CD4-positive, alpha-beta T cell (primary cell): ENCODE measurements around the gene FAM3D. TPM values are rescaled to one million over a fixed set of nuclear protein-coding genes. Genes with fewer than 3 reads are reported as not detected.

Experiments used
- ATAC-seq: fragments of 200-7000 bp; cut with Tn5 transposase; one replicate; pipeline ENCODE4 v1.10.0; 2022; ENCODE audit warnings: mild to moderate bottlenecking; ENCODE audit not compliant: poor library complexity
- CTCF ChIA-PET: fragments of 350-600 bp; sonication (Branson Sonifier 250); formaldehyde crosslinking; loops from one replicate; lab custom pipeline; 2021; ENCODE audit warnings: antibody characterized with exemption, inconsistent platforms; lab: Charles Lee
- POLR2A ChIA-PET: fragments of 350-600 bp; sonication (Branson Sonifier 250); formaldehyde crosslinking; loops from one replicate; lab custom pipeline; 2021; ENCODE audit warnings: antibody characterized with exemption, inconsistent platforms; lab: Charles Lee
- DNase-seq, 14 experiments: peaks; one replicate each; pipeline ENCODE4 v3.0.0-alpha.2; 2013 to 2020; ENCODE audit warnings: mixed read lengths in 2 of 14
- H3K27ac ChIP-seq, 2 donors: one replicate each; pipeline versions ENCODE4 v1.5.1 to v1.7.0; 2013; ENCODE audit warnings: low read length in 2 of 2, low read depth in 1 of 2, mild to moderate bottlenecking in 1 of 2
- H3K27me3 ChIP-seq, 2 experiments: 1 replicate in 1 of 2; 2 replicates in 1 of 2; pipeline versions ENCODE4 v1.6.1 to v1.7.0; 2013; ENCODE audit warnings: low read length in 2 of 2, control low read depth in 1 of 2, mild to moderate bottlenecking in 1 of 2, moderate library complexity in 1 of 2; ENCODE audit not compliant: insufficient read depth in 2 of 2, control insufficient read depth in 1 of 2
- H3K36me3 ChIP-seq: one replicate; pipeline ENCODE4 v1.6.1; 2013; ENCODE audit warnings: low read length, control low read depth; ENCODE audit not compliant: insufficient read depth
- H3K4me1 ChIP-seq: one replicate; pipeline ENCODE4 v1.6.1; 2013; ENCODE audit warnings: low read length, control low read depth; ENCODE audit not compliant: insufficient read depth
- H3K4me3 ChIP-seq: one replicate; pipeline ENCODE4 v1.5.1; 2013; ENCODE audit warnings: mild to moderate bottlenecking, low read length, moderate library complexity
- H3K9me3 ChIP-seq, 2 experiments: 1 replicate in 1 of 2; 2 replicates in 1 of 2; pipeline versions ENCODE4 v1.6.1 to v1.7.0; 2013; ENCODE audit warnings: low read length in 2 of 2, mild to moderate bottlenecking in 2 of 2, control low read depth in 1 of 2, moderate library complexity in 1 of 2; ENCODE audit not compliant: control insufficient read depth in 1 of 2, insufficient read depth in 1 of 2
- H3K27ac Mint-ChIP-seq: one replicate; pipeline ENCODE4 v1.8.0; 2020; ENCODE audit warnings: mixed read lengths
- H3K27me3 Mint-ChIP-seq: one replicate; pipeline ENCODE4 v1.8.0; 2021; ENCODE audit warnings: mixed read lengths
- H3K36me3 Mint-ChIP-seq: one replicate; pipeline ENCODE4 v1.8.0; 2021; ENCODE audit warnings: low read depth, mixed read lengths
- H3K4me1 Mint-ChIP-seq: one replicate; pipeline ENCODE4 v1.8.0; 2021; ENCODE audit warnings: low read depth, mixed read lengths
- H3K4me3 Mint-ChIP-seq: one replicate; pipeline ENCODE4 v1.8.0; 2020; ENCODE audit warnings: mild to moderate bottlenecking, mixed read lengths
- H3K9me3 Mint-ChIP-seq: one replicate; pipeline ENCODE4 v1.8.0; 2020; ENCODE audit warnings: mixed read lengths
- CTCF ChIP-seq: fragments of 200-600 bp; IDR thresholded peaks from one replicate; pipeline ENCODE4 v1.8.0; 2022; ENCODE audit warnings: antibody characterized with exemption, mild to moderate bottlenecking
- intact Hi-C, 2 experiments: fragments of 100-400 bp; cut with DNase I in 1 of 2; cut with micrococcal nuclease in 1 of 2; formaldehyde crosslinking; loops; one replicate each; pipeline versions ENCODE4 v1.15.1 to v1.9.0; 2023 to 2025; cut with DNase I, micrococcal nuclease
- total RNA-seq, 174 experiments: library from RNA in 2 of 174; stranded (reverse) in 2 of 174; gene quantifications; one replicate each; pipeline ENCODE4 v1.2.3 and lab custom pipeline; 2021 to 2026

Gene FAM3D
- total RNA-seq, 2 experiments from 2014 or later, result not detected

- H3K36me3 ChIP-seq, result no peaks in the 10 kb centered on the region
- peaks cover 0 to 2% of the 10 kb centered on the region in 2 experiments for H3K27me3 ChIP-seq
- no peak for DNase-seq
- CTCF ChIA-PET, result no interaction called here
- Mint-ChIP-seq H3K36me3 (no peaks in the 10 kb centered on the region), H3K4me1 (no peaks in the 10 kb centered on the region), H3K27me3 (peaks cover 16% of the 10 kb centered on the region), H3K27ac (no peak overlapping the region), H3K9me3 (no peaks in the 10 kb centered on the region), H3K4me3 (no peak overlapping the region)
- intact Hi-C loops, result no loop called here
- H3K9me3 ChIP-seq, result no peaks in the 10 kb centered on the region
- H3K27ac ChIP-seq, result no peak overlapping the region
- POLR2A ChIA-PET, result no interaction called here
- ATAC-seq, result no peak
- no peak overlapping the region for H3K4me3 ChIP-seq
- TF ChIP-seq CTCF, result no peak
- no peaks in the 10 kb centered on the region for H3K4me1 ChIP-seq
Measured at GRCh38 chr3:58609990-58610389, 56.6 kb downstream of the FAM3D start.

- Histone ChIP-seq H3K27me3 (peaks cover 2 to 8% of the 10 kb centered on the region in 2 experiments), H3K4me3 (no peak overlapping the region), H3K27ac (no peak overlapping the region), H3K36me3 (no peaks in the 10 kb centered on the region), H3K9me3 (no peaks in the 10 kb centered on the region), H3K4me1 (no peaks in the 10 kb centered on the region)
- ChIA-PET CTCF (no interaction called here), POLR2A (no interaction called here)
- H3K27me3 Mint-ChIP-seq, result peaks cover 22% of the 10 kb centered on the region
- no peaks in the 10 kb centered on the region for H3K4me1 Mint-ChIP-seq
- peaks cover 3% of the 10 kb centered on the region for H3K9me3 Mint-ChIP-seq
- intact Hi-C loops, result no loop called here
- no peak overlapping the region for H3K4me3 Mint-ChIP-seq
- no peak for DNase-seq
- ATAC-seq, result no peak
- H3K36me3 Mint-ChIP-seq, result no peaks in the 10 kb centered on the region
- no peak overlapping the region for H3K27ac Mint-ChIP-seq
- TF ChIP-seq CTCF, result no peak
Measured at GRCh38 chr3:58608648-58609047, 57.9 kb downstream of the FAM3D start.

GRCh38 chr3:58607816-58608215 is 58.8 kb downstream of the FAM3D start:
- H3K4me3 Mint-ChIP-seq, result no peak overlapping the region
- H3K27me3 Mint-ChIP-seq, result peaks cover 29% of the 10 kb centered on the region
- no peak overlapping the region for H3K27ac Mint-ChIP-seq
- H3K9me3 ChIP-seq, result no peaks in the 10 kb centered on the region
- H3K36me3 Mint-ChIP-seq, result no peaks in the 10 kb centered on the region
- peaks cover 2 to 8% of the 10 kb centered on the region in 2 experiments for H3K27me3 ChIP-seq
- CTCF ChIA-PET, result no interaction called here
- POLR2A ChIA-PET, result no interaction called here
- peaks cover 3% of the 10 kb centered on the region for H3K9me3 Mint-ChIP-seq
- DNase-seq (no peak), ATAC-seq (no peak)
- no peak overlapping the region for H3K27ac ChIP-seq
- H3K4me3 ChIP-seq, result no peak overlapping the region
- no peaks in the 10 kb centered on the region for H3K36me3 ChIP-seq
- no peaks in the 10 kb centered on the region for H3K4me1 Mint-ChIP-seq
- no peaks in the 10 kb centered on the region for H3K4me1 ChIP-seq
- intact Hi-C loops, result no loop called here
- TF ChIP-seq CTCF, result no peak
